ENCODE data around the gene AKT2. TPM values are rescaled to one million over a fixed set of nuclear protein-coding genes. Genes with fewer than 3 reads are reported as not detected.

Gene AKT2
- total RNA-seq, 2 experiments from 2014 or later, result 139 to 144 TPM

DNA sequence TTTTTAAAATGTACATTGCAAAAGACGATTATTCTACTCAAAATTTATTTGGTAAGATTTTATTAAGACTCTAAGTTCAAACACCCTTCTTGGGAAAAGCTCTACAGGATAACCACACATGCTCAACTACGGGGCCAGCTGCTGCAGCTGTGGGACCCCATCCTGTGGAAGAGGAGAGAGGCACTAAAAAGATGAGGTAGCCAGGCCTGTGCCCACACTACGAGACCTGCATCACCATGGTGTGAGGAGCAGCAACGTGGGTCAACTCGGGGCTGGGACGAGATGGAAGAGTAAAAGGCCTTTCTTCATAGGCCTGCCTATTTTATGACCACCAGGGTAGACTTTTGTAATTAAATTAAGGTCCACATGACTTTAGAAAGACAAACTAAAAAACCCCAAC lies 54.1 kb downstream of the AKT2 start:
- no peaks in the 10 kb centered on the region for H3K9me3 Mint-ChIP-seq
- CTCF ChIA-PET, result interaction anchor here (1.0 to 1.6 kb wide), 2 partner anchors 10 to 92 kb away, joined by 3 to 8 read pairs; no protein-coding TSS in a partner anchor

DNA sequence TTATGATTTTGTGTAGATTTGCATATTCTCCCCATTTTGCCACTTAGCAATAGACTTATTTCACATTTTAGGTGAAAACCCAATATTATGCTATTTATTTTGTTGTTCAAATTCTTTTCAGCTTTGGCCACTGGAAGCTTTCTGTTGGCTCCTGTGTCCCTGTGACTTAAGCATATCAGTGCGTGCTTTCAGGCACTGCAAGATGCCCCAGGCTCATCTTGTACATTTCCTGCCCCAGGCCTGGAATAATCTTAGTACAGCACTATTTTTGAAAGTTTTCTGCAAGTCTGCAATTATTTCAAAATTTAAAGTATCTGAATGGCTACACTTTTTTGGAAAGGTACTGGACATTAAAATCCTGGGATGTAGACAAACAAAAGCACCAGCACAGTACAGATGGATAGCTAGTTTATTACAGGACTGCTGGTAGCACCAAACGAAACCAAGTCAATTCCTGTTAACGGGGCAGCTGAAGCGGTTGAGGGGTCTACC lies 55.2 kb downstream of the AKT2 start:
- ChIA-PET CTCF (no interaction called here), POLR2A (interaction anchor here (1.0 kb wide), 1 partner anchor 39 kb away, joined by 3 read pairs; no protein-coding TSS in a partner anchor)
- DNase-seq (no peak), ATAC-seq (no peak)
- Mint-ChIP-seq H3K27ac (no peak overlapping the region), H3K36me3 (ENCODE audit: low read depth) (no peaks in the 10 kb centered on the region), H3K4me3 (no peak overlapping the region), H3K27me3 (peaks cover 20% of the 10 kb centered on the region), H3K9me3 (no peaks in the 10 kb centered on the region), H3K4me1 (ENCODE audit: low read depth) (peaks cover 29% of the 10 kb centered on the region)
- intact Hi-C loops (cut with micrococcal nuclease), result no loop called here
- TF ChIP-seq, protein P1, sequence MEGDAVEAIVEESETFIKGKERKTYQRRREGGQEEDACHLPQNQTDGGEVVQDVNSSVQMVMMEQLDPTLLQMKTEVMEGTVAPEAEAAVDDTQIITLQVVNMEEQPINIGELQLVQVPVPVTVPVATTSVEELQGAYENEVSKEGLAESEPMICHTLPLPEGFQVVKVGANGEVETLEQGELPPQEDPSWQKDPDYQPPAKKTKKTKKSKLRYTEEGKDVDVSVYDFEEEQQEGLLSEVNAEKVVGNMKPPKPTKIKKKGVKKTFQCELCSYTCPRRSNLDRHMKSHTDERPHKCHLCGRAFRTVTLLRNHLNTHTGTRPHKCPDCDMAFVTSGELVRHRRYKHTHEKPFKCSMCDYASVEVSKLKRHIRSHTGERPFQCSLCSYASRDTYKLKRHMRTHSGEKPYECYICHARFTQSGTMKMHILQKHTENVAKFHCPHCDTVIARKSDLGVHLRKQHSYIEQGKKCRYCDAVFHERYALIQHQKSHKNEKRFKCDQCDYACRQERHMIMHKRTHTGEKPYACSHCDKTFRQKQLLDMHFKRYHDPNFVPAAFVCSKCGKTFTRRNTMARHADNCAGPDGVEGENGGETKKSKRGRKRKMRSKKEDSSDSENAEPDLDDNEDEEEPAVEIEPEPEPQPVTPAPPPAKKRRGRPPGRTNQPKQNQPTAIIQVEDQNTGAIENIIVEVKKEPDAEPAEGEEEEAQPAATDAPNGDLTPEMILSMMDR (IDR thresholded peaks at IDR 0.05), result no peak

More for the DNA sequence above, 54.1 kb downstream of the AKT2 start:
- DNase-seq (no peak), ATAC-seq (no peak)
- TF ChIP-seq, protein P1 (IDR thresholded peaks at IDR 0.05), result no peak
- intact Hi-C loops (cut with micrococcal nuclease), result no loop called here
- H3K4me1 Mint-ChIP-seq (ENCODE audit: low read depth), result peaks cover 21% of the 10 kb centered on the region
- no peak overlapping the region for H3K4me3 Mint-ChIP-seq
- POLR2A ChIA-PET, result no interaction called here
- H3K27me3 Mint-ChIP-seq, result peaks cover 10% of the 10 kb centered on the region
- no peak overlapping the region for H3K27ac Mint-ChIP-seq
- H3K36me3 Mint-ChIP-seq (ENCODE audit: low read depth), result peaks cover 1% of the 10 kb centered on the region

DNA sequence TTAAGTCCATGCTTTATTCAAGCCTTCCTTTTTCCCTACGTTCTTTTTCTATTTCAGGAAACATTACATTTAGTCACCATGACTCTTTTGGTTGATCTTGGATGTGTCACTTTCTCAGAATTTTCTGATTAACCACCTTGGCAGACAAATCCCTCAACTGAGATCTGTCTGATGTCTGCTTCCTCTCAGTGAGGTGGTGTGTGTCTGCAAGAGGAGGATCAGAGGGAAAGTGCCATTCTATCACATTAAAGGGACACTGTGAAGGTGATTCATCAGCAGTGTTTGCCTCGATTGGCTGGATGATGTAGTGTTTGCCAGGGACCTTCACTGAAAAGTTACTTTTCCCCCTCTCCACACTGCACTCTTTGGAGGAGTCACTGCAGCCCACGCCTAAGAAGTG lies 55.7 kb downstream of the AKT2 start:
- ATAC-seq (peak; percentile 90), DNase-seq (peak; percentile 47)
- no peaks in the 10 kb centered on the region for H3K36me3 Mint-ChIP-seq (ENCODE audit: low read depth)
- TF ChIP-seq, protein P1 (IDR thresholded peaks at IDR 0.05), result no peak
- CTCF ChIA-PET, result interaction anchor here (0.6 kb wide), 1 partner anchor 29 kb away, joined by 4 read pairs; no protein-coding TSS in a partner anchor
- no peak overlapping the region for H3K4me3 Mint-ChIP-seq
- no peak overlapping the region for H3K27ac Mint-ChIP-seq
- peaks cover 29% of the 10 kb centered on the region for H3K4me1 Mint-ChIP-seq (ENCODE audit: low read depth)
- peaks cover 24% of the 10 kb centered on the region for H3K27me3 Mint-ChIP-seq
- H3K9me3 Mint-ChIP-seq, result no peaks in the 10 kb centered on the region
- intact Hi-C loops (cut with micrococcal nuclease), result no loop called here
- POLR2A ChIA-PET, result interaction anchor here (1.0 kb wide), 1 partner anchor 39 kb away, joined by 3 read pairs; no protein-coding TSS in a partner anchor

DNA sequence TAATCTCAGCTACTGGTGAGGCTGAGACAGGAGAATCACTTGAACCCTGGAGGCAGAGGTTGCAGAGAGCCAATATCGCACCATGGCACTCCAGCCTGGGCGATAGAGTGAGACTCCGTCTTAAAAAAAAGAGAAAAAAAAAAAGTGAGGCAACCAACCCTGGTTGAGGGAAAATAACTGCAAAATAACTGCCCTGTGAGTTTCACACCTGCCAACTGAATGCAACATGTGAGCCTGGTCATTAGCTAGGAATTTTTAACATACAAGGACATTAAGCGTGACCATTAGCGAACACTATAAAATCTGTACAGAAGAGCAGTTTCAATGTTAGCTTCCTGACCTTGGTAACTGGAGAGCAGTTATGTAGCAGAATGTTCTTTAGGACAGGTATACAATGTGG lies 56.3 kb downstream of the AKT2 start:
- TF ChIP-seq, protein P1 (IDR thresholded peaks at IDR 0.05), result no peak
- intact Hi-C loops (cut with micrococcal nuclease), result no loop called here
- ChIA-PET CTCF (interaction anchor here (0.6 to 1.2 kb wide), 2 partner anchors 28 to 90 kb away, joined by 4 read pairs; no protein-coding TSS in a partner anchor), POLR2A (no interaction called here)
- ATAC-seq (no peak), DNase-seq (no peak)
- peaks cover 30% of the 10 kb centered on the region for H3K27me3 Mint-ChIP-seq
- H3K36me3 Mint-ChIP-seq (ENCODE audit: low read depth), result no peaks in the 10 kb centered on the region
- no peak overlapping the region for H3K4me3 Mint-ChIP-seq
- no peaks in the 10 kb centered on the region for H3K9me3 Mint-ChIP-seq
- no peak overlapping the region for H3K27ac Mint-ChIP-seq
- H3K4me1 Mint-ChIP-seq (ENCODE audit: low read depth), result peaks cover 29% of the 10 kb centered on the region

GRCh38 chr19:40228346-40228745 lies 56.8 kb downstream of the AKT2 start:
- no peaks in the 10 kb centered on the region for H3K36me3 Mint-ChIP-seq (ENCODE audit: low read depth)
- POLR2A ChIA-PET, result no interaction called here

More at GRCh38 chr19:40228346-40228745, 56.8 kb downstream of the AKT2 start:
- no peak for DNase-seq
- Mint-ChIP-seq H3K4me3 (no peak overlapping the region), H3K4me1 (ENCODE audit: low read depth) (peaks cover 29% of the 10 kb centered on the region), H3K27me3 (peaks cover 31% of the 10 kb centered on the region), H3K9me3 (no peaks in the 10 kb centered on the region), H3K27ac (no peak overlapping the region)
- ATAC-seq, result no peak
- intact Hi-C loops (cut with micrococcal nuclease), result no loop called here
- TF ChIP-seq, protein P1 (IDR thresholded peaks at IDR 0.05), result no peak
- CTCF ChIA-PET, result interaction anchor here (1.2 kb wide), 1 partner anchor 89 kb away, joined by 4 read pairs; no protein-coding TSS in a partner anchor
